ENCODE data around the gene NDRG2.

NDRG2 gene

DNA sequence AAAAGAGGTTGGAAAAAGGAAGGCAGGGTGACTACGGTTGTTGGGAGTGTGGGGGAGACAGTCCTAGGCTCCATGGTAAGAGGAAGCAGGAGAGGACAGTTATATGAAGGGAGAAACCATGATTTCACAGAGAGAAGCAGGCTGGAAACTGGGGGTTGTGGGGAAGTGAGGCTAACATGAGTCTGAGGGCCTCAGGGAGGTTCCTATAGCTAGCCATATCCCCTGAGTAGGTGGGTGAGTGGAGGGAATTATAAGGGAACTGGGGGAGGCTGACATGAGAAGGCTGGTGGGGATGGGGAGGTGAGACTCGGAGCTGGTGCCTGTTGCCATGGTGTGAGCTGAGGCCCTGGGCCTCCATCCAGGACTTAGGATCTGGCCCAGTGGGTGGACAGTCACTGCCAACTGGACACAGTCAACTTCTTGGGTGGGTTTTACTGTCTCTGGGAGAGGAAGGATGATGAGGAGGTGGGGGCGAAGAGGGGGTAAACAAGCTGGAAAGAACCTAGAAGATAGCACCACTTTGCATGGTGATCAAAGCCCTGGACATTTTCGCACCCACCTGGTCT, 8.4 kb upstream of the NDRG2 start:
- H3K27me3 Mint-ChIP-seq: peaks cover 8% of the 10 kb centered on the region
- no peaks in the 10 kb centered on the region for H3K9me3 Mint-ChIP-seq
- H3K27ac Mint-ChIP-seq: no peak overlapping the region
- DNase-seq (ENCODE audit: low spot score in 2 of 2): no peak
- no peak overlapping the region for H3K4me3 Mint-ChIP-seq
- H3K36me3 Mint-ChIP-seq: no peaks in the 10 kb centered on the region
- H3K4me1 Mint-ChIP-seq: no peaks in the 10 kb centered on the region
- no peak for ATAC-seq (ENCODE audit: low read depth)

DNA sequence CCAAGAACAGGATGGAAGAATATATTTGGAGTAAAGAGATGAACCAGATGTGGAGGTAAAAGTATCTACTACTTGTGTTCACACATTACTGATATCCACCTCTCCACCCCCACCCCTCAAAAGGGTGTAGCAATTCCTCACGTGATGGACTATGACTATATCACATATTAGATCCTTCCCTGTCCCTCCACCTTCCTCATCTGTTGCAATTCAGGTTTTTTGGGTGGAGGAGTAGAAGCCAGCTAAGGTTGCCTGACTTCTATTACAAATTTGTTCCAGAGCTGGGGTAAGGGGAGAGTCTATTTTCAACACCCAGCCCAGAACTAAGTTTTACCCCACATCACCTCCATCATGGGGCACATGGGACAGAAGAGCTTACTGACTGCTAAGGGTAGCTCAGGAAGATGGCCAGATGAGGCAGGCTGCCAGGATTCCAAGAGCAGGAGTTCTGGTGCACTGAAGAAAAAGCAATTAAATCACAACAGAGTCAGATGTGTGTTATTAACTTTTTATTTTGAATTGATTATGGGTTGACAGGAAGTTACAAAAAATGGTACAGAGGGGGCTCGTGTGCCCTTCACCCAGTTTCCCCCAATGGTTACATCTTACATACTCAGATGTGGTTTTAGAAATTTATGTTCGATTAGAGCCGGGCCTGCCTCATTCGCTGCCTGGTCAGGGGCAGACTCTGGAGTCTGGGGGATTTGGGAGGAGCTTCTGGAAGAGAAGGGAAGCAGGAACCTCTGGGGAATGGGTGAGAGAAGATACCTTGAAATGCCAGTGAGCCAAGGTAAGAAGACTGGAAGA, 7.7 kb upstream of the NDRG2 start:
- Mint-ChIP-seq H3K27ac (no peak overlapping the region), H3K4me1 (no peaks in the 10 kb centered on the region), H3K4me3 (no peak overlapping the region), H3K27me3 (peaks cover 4% of the 10 kb centered on the region), H3K9me3 (no peaks in the 10 kb centered on the region), H3K36me3 (no peaks in the 10 kb centered on the region)
- ATAC-seq (ENCODE audit: low read depth): no peak
- DNase-seq (ENCODE audit: low spot score in 2 of 2): no peak

DNA sequence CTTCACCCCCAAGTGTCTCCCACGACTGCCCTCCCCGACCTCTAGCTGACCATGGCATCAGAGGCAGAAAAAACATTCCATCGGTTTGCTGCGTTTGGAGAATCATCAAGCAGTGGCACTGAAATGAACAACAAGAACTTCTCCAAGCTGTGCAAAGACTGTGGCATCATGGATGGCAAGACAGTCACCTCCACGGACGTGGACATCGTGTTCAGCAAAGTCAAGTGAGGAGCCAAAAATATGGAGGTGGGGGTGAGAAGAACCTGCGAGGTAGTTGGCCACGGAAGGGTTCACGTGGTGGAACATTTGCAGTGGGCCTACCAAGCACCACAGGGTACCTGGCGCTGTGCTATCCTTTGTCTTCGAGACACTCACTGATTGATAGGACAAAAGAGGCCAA, 5.7 kb upstream of the NDRG2 start:
- H3K27me3 Mint-ChIP-seq: peaks cover 3% of the 10 kb centered on the region
- no peak overlapping the region for H3K27ac Mint-ChIP-seq
- H3K36me3 Mint-ChIP-seq: no peaks in the 10 kb centered on the region
- no peaks in the 10 kb centered on the region for H3K9me3 Mint-ChIP-seq
- DNase-seq (ENCODE audit: low spot score in 2 of 2) (no peak), ATAC-seq (ENCODE audit: low read depth) (no peak)
- no peak overlapping the region for H3K4me3 Mint-ChIP-seq
- H3K4me1 Mint-ChIP-seq: no peaks in the 10 kb centered on the region

DNA sequence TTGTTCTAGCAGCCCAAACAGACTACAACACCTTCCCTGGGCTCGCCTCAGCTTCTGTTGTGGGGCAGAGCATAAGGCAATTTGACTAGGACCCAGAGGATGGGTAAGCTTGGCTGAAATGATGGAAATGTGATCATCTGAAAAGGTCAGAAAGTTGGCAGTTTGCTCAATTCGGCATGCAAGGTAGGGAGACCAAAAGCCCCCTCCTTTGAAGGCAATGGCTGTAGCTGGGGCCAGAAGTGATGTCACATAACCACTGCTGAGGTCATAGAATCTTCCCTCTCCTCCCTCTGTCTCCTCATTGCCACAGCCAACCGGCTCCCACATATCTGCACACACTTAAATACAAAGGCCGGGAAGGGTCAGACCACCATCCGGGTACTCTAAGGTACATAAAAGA, 5.1 kb upstream of the NDRG2 start, which contains the start of gene TPPP2:
Gene TPPP2 (plus strand): TSS at position 301 of the 400 bp plus-strand sequence. CDS start 365 bp downstream, outside the sequence.
- H3K9me3 Mint-ChIP-seq: no peaks in the 10 kb centered on the region
- ATAC-seq (ENCODE audit: low read depth): no peak
- no peak for DNase-seq (ENCODE audit: low spot score in 2 of 2)
- H3K4me1 Mint-ChIP-seq: peaks cover 2% of the 10 kb centered on the region
- H3K4me3 Mint-ChIP-seq: no peak within 1 kb of the TSS
- no peaks in the 10 kb centered on the region for H3K36me3 Mint-ChIP-seq
- H3K27me3 Mint-ChIP-seq: peaks cover 3% of the 10 kb centered on the region
- no peak within 1 kb of the TSS for H3K27ac Mint-ChIP-seq

DNA sequence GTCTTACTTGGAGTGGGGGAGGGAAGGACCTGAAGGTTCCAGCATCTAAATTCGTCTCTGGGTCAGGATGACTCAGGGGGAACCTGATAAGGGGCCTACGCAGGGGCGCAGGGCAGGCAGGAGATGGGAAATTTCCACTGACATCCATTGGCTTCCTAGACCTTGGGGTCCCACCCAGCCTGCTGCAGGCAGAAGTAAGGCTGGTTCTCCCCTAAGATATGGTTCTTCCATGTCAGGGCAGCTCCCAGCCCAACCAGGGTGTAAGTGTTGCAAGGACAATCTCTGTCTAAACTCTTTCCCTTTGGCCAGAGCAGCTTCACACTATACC, 2.1 kb upstream of the NDRG2 start:
- Mint-ChIP-seq H3K4me1 (peaks cover 11% of the 10 kb centered on the region), H3K9me3 (no peaks in the 10 kb centered on the region), H3K36me3 (no peaks in the 10 kb centered on the region), H3K27me3 (peaks cover 9% of the 10 kb centered on the region), H3K4me3 (no peak overlapping the region), H3K27ac (no peak overlapping the region)
- DNase-seq (ENCODE audit: low spot score in 2 of 2): no peak
- ATAC-seq (ENCODE audit: low read depth): no peak

DNA sequence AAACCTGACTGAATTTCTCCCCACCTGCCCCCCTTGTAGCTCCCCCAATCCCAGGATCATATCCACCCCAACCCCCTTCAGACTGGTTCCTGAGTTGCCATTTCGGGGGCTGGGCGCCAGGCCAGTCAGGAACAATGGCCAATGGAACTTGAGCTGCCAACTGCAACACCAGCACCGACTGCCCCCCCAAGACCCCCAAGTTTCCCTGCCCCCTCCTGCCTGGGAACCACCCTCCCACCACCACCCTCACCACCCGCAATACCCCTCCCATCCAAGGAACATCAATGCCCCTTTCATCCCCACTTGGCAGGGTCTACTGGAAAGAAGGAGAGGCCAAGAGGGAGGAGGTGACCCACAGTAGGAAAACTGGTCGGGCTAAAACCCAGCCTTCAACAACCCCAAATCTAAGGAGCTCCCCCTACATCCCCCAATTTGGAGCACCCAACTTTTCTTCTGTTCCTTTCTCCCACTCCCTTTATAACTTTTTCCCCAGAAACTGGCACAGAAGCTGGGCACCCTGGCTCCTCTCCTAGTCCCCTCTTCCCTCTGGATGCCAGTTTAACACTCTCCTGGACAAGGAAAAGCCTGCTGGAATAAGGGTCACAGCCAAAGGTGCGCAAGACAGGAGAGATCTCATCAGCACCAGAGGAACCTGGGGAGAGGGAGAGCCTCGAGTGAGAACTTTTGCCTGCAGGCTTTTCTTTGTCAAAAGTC, 1.6 kb upstream of the NDRG2 start:
- no peak for DNase-seq (ENCODE audit: low spot score in 2 of 2)
- Mint-ChIP-seq H3K27me3 (peaks cover 9% of the 10 kb centered on the region), H3K4me3 (peak overlapping the region; percentile 56), H3K9me3 (no peaks in the 10 kb centered on the region), H3K36me3 (no peaks in the 10 kb centered on the region), H3K27ac (no peak overlapping the region), H3K4me1 (peaks cover 11% of the 10 kb centered on the region)
- no peak for ATAC-seq (ENCODE audit: low read depth)

DNA sequence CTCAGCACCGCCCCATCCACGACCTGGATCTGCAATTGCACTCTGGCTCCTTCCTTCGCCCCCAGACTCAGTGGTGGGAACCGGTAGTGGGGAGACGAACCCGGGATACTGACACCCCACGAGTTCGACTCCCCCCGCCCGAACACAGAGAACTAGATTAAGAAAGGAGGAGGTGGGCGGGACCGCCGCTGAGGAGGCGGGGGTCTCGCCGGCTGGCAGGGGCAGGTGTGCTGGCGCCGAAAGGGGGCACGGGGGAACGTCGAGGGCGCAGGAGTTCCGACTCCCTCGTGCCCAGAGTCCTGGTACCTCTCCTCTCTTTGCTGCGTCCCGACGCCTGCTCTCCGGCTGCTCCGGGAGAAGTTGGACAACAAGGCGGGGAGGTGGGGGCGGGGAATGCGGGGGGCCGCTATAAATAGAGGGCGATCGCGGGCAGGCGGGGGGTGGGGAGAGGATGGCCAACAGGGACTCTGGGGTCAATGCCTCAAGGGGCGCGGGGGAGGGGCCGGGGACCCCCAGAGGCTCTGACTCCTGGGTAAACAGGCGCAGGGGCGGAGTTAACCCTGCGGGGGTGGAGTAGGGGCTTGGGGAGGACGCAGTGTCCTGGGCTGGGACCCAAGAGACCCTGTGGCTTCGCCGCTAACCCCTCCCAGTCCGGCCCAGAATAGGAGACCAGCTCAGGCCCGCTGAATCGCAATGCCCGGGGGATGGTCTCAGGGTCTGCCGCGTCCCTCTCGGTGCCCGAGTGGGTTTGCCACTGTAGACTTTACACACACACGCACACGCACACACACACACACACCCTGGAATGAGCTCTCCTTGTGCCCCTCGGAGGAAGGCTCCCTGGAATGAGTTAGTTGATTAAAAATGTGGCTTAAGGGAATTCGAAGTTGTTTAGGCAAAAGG, 761 bp upstream of the NDRG2 start:
- peaks cover 9% of the 10 kb centered on the region for H3K27me3 Mint-ChIP-seq
- H3K27ac Mint-ChIP-seq: no peak overlapping the region
- H3K36me3 Mint-ChIP-seq: no peaks in the 10 kb centered on the region
- no peaks in the 10 kb centered on the region for H3K9me3 Mint-ChIP-seq
- peaks cover 11% of the 10 kb centered on the region for H3K4me1 Mint-ChIP-seq
- DNase-seq (ENCODE audit: low spot score in 2 of 2) (peak; percentile 8 to 42), ATAC-seq (ENCODE audit: low read depth) (no peak)
- peak overlapping the region; percentile 90 for H3K4me3 Mint-ChIP-seq

DNA sequence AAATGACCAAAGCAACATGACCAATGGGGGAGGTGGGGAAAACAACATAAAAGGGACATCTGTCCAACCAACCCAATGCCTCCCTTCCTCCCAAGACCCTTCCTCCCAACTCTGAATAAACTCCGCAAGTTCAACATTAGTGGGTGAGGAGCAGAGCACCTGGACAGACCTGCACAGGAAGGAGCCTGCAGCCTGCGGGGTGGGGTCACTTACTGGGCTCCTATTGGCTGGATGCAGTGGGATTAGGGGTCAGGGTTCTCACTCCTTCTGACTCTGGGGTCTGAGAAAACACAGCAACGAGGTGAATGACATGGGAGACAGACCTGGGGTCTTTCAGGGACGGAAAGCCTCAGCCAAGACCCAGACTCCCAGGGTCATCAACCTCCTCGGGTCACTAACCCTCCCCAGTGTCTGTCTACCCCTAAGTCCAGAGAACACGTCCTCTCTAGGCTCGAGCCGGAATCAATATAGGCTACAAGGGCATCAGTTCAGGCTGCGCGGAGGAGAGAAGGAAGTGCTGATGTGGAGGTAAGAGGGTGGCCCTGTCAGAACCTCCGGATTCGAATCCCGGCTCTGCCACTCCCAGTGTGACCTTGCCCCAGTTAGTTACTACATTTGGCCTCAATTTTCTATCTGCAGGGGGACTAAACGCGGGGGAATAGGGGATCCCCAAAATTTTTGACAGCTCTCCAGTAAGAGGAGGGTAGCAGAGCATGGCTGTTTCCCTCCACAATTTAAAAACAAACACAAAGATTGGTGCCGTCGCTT, 860 bp downstream of the NDRG2 start:
- DNase-seq (ENCODE audit: low spot score in 2 of 2) (no peak), ATAC-seq (ENCODE audit: low read depth) (peak; percentile 2)
- no peak overlapping the region for H3K27ac Mint-ChIP-seq
- H3K4me3 Mint-ChIP-seq: peak overlapping the region; percentile 90
- peaks cover 9% of the 10 kb centered on the region for H3K27me3 Mint-ChIP-seq
- no peaks in the 10 kb centered on the region for H3K9me3 Mint-ChIP-seq
- peaks cover 11% of the 10 kb centered on the region for H3K4me1 Mint-ChIP-seq
- H3K36me3 Mint-ChIP-seq: peaks cover 3% of the 10 kb centered on the region

DNA sequence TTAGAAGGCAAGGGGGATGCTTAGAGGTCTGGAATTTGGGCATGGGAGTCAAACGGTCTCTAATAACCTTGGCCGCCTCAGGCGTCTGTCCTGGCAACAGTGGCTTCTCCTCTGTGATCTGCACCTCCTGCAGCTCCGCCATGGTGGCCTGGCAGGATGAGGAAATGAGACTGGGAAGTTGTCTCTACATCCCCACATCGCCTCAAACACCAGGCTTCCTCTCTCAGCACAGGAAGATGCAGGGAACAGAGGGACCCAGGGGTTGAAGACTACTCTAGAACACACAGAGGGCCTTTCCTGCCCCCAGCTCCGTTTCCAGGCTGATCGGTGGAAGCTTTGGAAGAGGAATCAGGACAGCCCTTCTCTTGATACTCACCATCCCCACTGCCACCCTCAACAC, 1.7 kb downstream of the NDRG2 start:
- H3K4me3 Mint-ChIP-seq: peak overlapping the region; percentile 31

DNA sequence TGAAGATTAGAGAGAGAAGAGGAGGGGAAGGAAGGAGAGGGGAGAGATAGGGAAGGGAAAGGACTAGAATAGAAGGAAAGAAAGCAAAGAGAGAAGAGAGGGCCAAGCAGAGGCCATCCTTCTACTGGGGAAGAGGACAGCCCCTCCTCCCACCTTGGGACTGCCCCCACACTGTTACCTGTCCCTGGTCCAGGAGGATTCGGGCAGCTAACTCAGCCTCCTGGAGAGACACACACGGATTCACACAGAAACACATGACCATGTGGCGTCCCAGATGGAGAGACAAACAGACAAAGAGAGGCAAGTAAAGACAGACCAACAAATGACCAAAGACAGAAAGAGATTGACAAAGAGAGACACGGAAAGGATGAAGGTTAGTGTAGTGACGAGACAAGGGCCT, 2.2 kb downstream of the NDRG2 start:
- no peak for DNase-seq (ENCODE audit: low spot score in 2 of 2)
- Mint-ChIP-seq H3K4me1 (peaks cover 11% of the 10 kb centered on the region), H3K27me3 (peaks cover 9% of the 10 kb centered on the region), H3K36me3 (peaks cover 3% of the 10 kb centered on the region), H3K4me3 (peak overlapping the region; percentile 31), H3K9me3 (no peaks in the 10 kb centered on the region), H3K27ac (no peak overlapping the region)
- ATAC-seq (ENCODE audit: low read depth): no peak

More for the DNA sequence above, 1.7 kb downstream of the NDRG2 start:
- H3K27ac Mint-ChIP-seq: no peak overlapping the region
- H3K9me3 Mint-ChIP-seq: no peaks in the 10 kb centered on the region
- peaks cover 9% of the 10 kb centered on the region for H3K27me3 Mint-ChIP-seq
- no peak for ATAC-seq (ENCODE audit: low read depth)
- no peak for DNase-seq (ENCODE audit: low spot score in 2 of 2)
- peaks cover 3% of the 10 kb centered on the region for H3K36me3 Mint-ChIP-seq
- H3K4me1 Mint-ChIP-seq: peaks cover 11% of the 10 kb centered on the region

DNA sequence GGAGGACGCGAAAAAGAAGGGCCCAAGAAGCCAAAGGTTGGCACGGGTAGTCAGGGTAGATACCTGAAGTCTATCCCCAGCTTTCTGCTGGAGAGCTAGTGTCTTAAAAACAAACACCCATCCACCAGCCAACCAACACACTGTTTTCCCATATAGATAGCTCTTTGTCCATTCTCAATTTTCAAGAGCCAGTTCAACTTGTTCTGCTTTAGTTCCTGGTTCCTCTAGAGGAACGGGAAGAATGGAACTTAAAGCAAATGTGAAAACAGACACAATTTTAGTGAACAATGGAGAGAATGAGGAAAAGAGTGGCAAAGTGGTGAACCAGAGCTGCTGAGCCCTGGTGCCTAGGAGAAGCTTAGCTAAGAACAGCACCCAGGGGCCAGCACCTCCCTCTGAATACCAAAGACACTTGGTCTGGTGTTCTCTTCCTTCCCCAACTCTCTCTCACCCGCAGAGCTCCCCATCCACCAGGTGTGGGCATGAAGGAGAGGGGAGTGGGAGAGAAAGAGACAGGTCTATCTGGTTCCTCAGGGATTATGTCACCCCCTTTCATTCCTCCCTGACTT, 3.8 kb downstream of the NDRG2 start:
- Mint-ChIP-seq H3K27me3 (peaks cover 9% of the 10 kb centered on the region), H3K36me3 (peaks cover 3% of the 10 kb centered on the region), H3K27ac (no peak overlapping the region), H3K4me3 (no peak overlapping the region), H3K4me1 (peaks cover 11% of the 10 kb centered on the region), H3K9me3 (no peaks in the 10 kb centered on the region)
- DNase-seq (ENCODE audit: low spot score in 2 of 2) (no peak), ATAC-seq (ENCODE audit: low read depth) (no peak)

DNA sequence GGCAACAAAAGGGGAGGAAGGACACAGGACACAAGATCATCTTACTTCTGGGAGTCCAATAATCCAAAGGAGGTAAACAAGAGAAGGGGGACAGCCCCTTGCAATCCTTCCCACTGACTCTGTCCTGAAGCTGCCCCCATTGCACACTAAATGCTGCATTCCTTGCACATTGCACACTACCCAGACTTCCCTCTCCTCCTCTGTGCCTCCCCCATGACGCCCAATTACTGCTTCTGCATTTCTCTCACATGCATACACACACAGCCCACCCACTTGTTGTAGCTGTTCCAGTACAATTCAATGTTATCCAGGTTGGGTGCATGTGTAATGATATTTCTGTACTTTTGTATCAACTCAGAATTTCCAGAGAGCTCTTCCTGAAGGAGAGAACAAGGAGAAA, 5.5 kb downstream of the NDRG2 start:
- H3K27ac Mint-ChIP-seq: no peak overlapping the region
- peaks cover 13% of the 10 kb centered on the region for H3K27me3 Mint-ChIP-seq
- no peak for ATAC-seq (ENCODE audit: low read depth)
- no peaks in the 10 kb centered on the region for H3K9me3 Mint-ChIP-seq
- no peak for DNase-seq (ENCODE audit: low spot score in 2 of 2)
- peaks cover 12% of the 10 kb centered on the region for H3K4me1 Mint-ChIP-seq
- H3K4me3 Mint-ChIP-seq: no peak overlapping the region
- H3K36me3 Mint-ChIP-seq: peaks cover 3% of the 10 kb centered on the region

DNA sequence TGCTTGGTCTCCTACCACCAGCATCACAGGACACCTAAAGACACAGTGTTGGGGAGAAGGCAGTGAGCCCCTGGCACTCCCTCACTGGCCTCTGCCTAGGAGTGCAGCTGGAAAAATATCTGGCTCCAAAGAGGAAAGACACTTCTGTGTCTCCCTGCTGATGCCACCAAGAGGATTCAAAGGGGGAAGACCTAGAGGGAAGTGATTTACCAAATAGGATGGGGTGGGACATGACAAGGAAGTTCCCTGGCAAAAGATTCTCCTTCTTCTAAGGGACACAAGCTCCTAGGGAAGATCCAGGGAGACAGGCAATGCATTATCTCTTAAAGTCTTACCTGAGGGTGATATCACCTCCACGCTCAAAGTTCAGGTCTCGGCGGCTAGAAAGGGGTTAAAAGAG, 6.1 kb downstream of the NDRG2 start:
- Mint-ChIP-seq H3K9me3 (no peaks in the 10 kb centered on the region), H3K4me3 (no peak overlapping the region), H3K27me3 (peaks cover 13% of the 10 kb centered on the region), H3K36me3 (peaks cover 3% of the 10 kb centered on the region), H3K27ac (no peak overlapping the region), H3K4me1 (peaks cover 12% of the 10 kb centered on the region)
- DNase-seq (ENCODE audit: low spot score in 2 of 2) (no peak), ATAC-seq (ENCODE audit: low read depth) (no peak)

Data from memory B cell (primary cell).